K562 (cell line): ENCODE measurements around the gene BIN1. TPM values are rescaled to one million over a fixed set of nuclear protein-coding genes. Genes with fewer than 3 reads are reported as not detected.

Experiments used
- BCOR ChIP-seq: fragments of 450-650 bp; IDR thresholded peaks from 2 replicates; pipeline ENCODE4 v1.6.1; 2016
- RAD21 ChIP-seq, 2 experiments: fragments of 250-450 bp in 1 of 2; fragments of 450-650 bp in 1 of 2; sonication (Bioruptor Pico) in 1 of 2; formaldehyde crosslinking in 1 of 2; IDR thresholded peaks in 1 of 2; conservative IDR thresholded peaks in 1 of 2; 2 replicates each; pipeline versions ENCODE4 v1.4.0 to v1.8.0; 2020 to 2022; ENCODE audit warnings: mild to moderate bottlenecking in 2 of 2, moderate library complexity in 1 of 2
- RFX5 ChIP-seq: IDR thresholded peaks from 2 replicates; pipeline ENCODE4 v1.6.1; 2011; ENCODE audit warnings: low read depth, mild to moderate bottlenecking, improper control_type of control experiment, low read length
- ZBTB9 ChIP-seq: fragments of 450-650 bp; formaldehyde crosslinking; IDR thresholded peaks from 2 replicates; pipeline ENCODE4 v1.4.0; 2020; ENCODE audit warnings: mild to moderate bottlenecking, moderate library complexity
- ZNF586 ChIP-seq: fragments of 450-650 bp; formaldehyde crosslinking; conservative IDR thresholded peaks from 2 replicates; pipeline ENCODE4 v1.4.0; 2020; ENCODE audit warnings: mild to moderate bottlenecking, moderate library complexity
- ZNF668 ChIP-seq: fragments of 250-450 bp; sonication (Bioruptor Pico); IDR thresholded peaks from 2 replicates; pipeline ENCODE4 v1.8.0; 2022; ENCODE audit warnings: mild to moderate bottlenecking, inconsistent platforms
- polyA plus RNA-seq, 8 experiments: library from polyadenylated mRNA; depleted of rRNA in 4 of 8; stranded (reverse) in 5 of 8; unstranded in 3 of 8; fragments of >200 nt; fragmentation: Nextera tagmentation in 2 of 8; fragmentation: Illumina TruSeq in 1 of 8; extraction: Ambion mirVana in 2 of 8; extraction: Trizol in 1 of 8; gene quantifications; 2 replicates each; pipeline versions ENCODE4 v1.2.1 to v1.2.3, GENCODE V29; 2011 to 2014; ENCODE audit warnings: inconsistent platforms in 1 of 8, missing spikeins in 1 of 8
- total RNA-seq, 7 experiments: library from RNA; depleted of rRNA in 6 of 7; stranded (reverse); fragments of >200 nt in 6 of 7; fragmentation: Illumina TruSeq in 2 of 7; extraction: Trizol in 2 of 7; gene quantifications; 2 replicates each; pipeline versions ENCODE4 v1.2.1 to v1.2.3, GENCODE V29; 2011 to 2021; ENCODE audit warnings: low replicate concordance in 1 of 7
- TF ChIP-seq, protein P1 (sequence below), 2 experiments: IDR thresholded peaks; 2 replicates each; pipeline ENCODE4 v1.6.1; 2012; ENCODE audit warnings: improper control_type of control experiment in 2 of 2, low read depth in 2 of 2, low read length in 2 of 2, borderline replicate concordance in 1 of 2
- TF ChIP-seq, protein P2 (sequence below): fragments of 250-450 bp; sonication (Bioruptor Pico); IDR thresholded peaks from 2 replicates; pipeline ENCODE4 v1.4.0; 2020; ENCODE audit warnings: mild to moderate bottlenecking
- TF ChIP-seq, protein P3 (sequence below): fragments of 450-650 bp; IDR thresholded peaks from 2 replicates; pipeline ENCODE4 v1.7.0; 2016; ENCODE audit warnings: borderline replicate concordance

BIN1 gene
- total and polyA plus RNA-seq, 9 of the 15 experiments (the other 6 are each of a cell fraction or from before 2014, with no cell fraction given) = 0.04 to 2.8 (median 0.79) TPM; not detected in 1

DNA sequence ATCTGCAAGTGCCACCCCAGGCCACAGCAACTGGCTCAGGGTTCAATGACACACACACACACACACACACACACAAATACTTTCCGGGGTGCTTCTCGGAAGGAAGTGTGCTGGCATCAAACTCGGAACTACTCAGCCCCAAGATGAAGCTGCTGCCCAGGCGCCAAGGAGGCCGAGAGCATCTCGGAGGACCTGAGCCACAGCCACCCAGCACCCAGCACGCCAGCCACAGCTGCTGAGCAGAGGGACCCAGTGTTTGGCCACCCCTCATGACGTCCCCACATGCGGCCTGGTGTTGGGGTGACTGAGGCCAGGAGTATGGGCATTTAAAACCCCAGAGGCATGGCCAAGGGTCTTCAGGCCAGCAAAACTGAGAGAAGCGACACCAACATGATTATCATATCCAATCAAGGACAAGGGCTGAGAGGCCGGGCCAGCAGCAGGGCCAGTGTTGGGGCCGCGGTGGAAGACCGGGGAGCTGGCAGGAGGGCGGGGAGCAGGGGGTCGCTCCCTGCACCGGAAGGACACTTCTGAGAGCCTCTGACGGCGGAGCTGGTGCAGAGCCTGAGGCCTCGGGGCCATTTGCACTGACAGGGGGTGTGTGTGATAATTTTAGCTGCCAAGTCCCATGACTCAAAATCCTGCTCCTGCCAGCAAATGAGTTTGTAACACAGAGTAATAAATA is 61.8 kb downstream of the BIN1 start (continued):
- TF ChIP-seq, protein P1, sequence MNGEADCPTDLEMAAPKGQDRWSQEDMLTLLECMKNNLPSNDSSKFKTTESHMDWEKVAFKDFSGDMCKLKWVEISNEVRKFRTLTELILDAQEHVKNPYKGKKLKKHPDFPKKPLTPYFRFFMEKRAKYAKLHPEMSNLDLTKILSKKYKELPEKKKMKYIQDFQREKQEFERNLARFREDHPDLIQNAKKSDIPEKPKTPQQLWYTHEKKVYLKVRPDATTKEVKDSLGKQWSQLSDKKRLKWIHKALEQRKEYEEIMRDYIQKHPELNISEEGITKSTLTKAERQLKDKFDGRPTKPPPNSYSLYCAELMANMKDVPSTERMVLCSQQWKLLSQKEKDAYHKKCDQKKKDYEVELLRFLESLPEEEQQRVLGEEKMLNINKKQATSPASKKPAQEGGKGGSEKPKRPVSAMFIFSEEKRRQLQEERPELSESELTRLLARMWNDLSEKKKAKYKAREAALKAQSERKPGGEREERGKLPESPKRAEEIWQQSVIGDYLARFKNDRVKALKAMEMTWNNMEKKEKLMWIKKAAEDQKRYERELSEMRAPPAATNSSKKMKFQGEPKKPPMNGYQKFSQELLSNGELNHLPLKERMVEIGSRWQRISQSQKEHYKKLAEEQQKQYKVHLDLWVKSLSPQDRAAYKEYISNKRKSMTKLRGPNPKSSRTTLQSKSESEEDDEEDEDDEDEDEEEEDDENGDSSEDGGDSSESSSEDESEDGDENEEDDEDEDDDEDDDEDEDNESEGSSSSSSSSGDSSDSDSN (IDR thresholded peaks at IDR 0.05; ENCODE audit: borderline replicate concordance in 1 of 2, low read depth in 2 of 2, low read length in 2 of 2) = no peak
- TF ChIP-seq RFX5 = no peak
- TF ChIP-seq ZBTB9 (CRISPR knock-in tag) = no peak
- no peak for TF ChIP-seq RAD21 (CRISPR knock-in tag; conservative IDR thresholded peaks at IDR 0.05 in 1 of 2, IDR thresholded peaks at IDR 0.05 in 1 of 2)
- TF ChIP-seq BCOR = no peak
- TF ChIP-seq ZNF586 (CRISPR knock-in tag) = no peak
- TF ChIP-seq, protein P2, sequence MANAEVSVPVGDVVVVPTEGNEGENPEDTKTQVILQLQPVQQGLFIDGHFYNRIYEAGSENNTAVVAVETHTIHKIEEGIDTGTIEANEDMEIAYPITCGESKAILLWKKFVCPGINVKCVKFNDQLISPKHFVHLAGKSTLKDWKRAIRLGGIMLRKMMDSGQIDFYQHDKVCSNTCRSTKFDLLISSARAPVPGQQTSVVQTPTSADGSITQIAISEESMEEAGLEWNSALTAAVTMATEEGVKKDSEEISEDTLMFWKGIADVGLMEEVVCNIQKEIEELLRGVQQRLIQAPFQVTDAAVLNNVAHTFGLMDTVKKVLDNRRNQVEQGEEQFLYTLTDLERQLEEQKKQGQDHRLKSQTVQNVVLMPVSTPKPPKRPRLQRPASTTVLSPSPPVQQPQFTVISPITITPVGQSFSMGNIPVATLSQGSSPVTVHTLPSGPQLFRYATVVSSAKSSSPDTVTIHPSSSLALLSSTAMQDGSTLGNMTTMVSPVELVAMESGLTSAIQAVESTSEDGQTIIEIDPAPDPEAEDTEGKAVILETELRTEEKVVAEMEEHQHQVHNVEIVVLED (CRISPR knock-in tag) = no peak
- TF ChIP-seq, protein P3, sequence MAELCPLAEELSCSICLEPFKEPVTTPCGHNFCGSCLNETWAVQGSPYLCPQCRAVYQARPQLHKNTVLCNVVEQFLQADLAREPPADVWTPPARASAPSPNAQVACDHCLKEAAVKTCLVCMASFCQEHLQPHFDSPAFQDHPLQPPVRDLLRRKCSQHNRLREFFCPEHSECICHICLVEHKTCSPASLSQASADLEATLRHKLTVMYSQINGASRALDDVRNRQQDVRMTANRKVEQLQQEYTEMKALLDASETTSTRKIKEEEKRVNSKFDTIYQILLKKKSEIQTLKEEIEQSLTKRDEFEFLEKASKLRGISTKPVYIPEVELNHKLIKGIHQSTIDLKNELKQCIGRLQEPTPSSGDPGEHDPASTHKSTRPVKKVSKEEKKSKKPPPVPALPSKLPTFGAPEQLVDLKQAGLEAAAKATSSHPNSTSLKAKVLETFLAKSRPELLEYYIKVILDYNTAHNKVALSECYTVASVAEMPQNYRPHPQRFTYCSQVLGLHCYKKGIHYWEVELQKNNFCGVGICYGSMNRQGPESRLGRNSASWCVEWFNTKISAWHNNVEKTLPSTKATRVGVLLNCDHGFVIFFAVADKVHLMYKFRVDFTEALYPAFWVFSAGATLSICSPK = no peak
- TF ChIP-seq ZNF668 (CRISPR knock-in tag) = no peak
